BJ (cell line): Measurements from ENCODE around the gene MEF2C. TPM values are rescaled to one million over a fixed set of nuclear protein-coding genes. Genes with fewer than 3 reads are reported as not detected.

Experiments
- CTCF ChIA-PET: fragments of 350-600 bp; formaldehyde crosslinking; extraction: SDS; loops from one replicate; lab custom pipeline; 2021; ENCODE audit warnings: antibody characterized with exemption, inconsistent platforms; lab: Yijun Ruan, JAX
- POLR2A ChIA-PET: fragments of 300-600 bp; sonication (Branson Sonifier 250); formaldehyde crosslinking; extraction: SDS; loops from one replicate; lab custom pipeline; 2021; ENCODE audit warnings: antibody characterized with exemption; lab: Charles Lee
- DNase-seq: peaks from one replicate; pipeline ENCODE4 v3.0.0-alpha.2; 2011; ENCODE audit warnings: low read depth
- H3K27me3 ChIP-seq: 2 replicates; pipeline ENCODE4 v1.6.0; 2011; ENCODE audit warnings: low read length; ENCODE audit not compliant: control insufficient read depth, insufficient read depth
- H3K36me3 ChIP-seq: 2 replicates; pipeline ENCODE4 v1.5.1; 2011; ENCODE audit warnings: low read length; ENCODE audit not compliant: control insufficient read depth, insufficient read depth
- H3K4me3 ChIP-seq: 2 replicates; pipeline ENCODE4 v1.5.1; 2011; ENCODE audit warnings: low read depth, mild to moderate bottlenecking, control low read depth, low read length
- CTCF ChIP-seq: IDR thresholded peaks from 2 replicates; pipeline ENCODE4 v1.5.1; 2011; ENCODE audit warnings: low read depth, mild to moderate bottlenecking, control low read depth, inconsistent platforms, low read length, moderate library complexity; ENCODE audit not compliant: insufficient read depth
- polyA plus RNA-seq: library from polyadenylated mRNA; depleted of rRNA; stranded (reverse); fragments of >200 nt; gene quantifications from 2 replicates; pipeline ENCODE4 v1.2.3, GENCODE V29; 2011

MEF2C gene
- polyA plus RNA-seq, 1 experiment = 1.6 TPM

- H3K4me3 ChIP-seq = no peak overlapping the region
- peaks cover 33% of the 10 kb centered on the region for H3K27me3 ChIP-seq
- H3K36me3 ChIP-seq = no peaks in the 10 kb centered on the region
- POLR2A ChIA-PET = no interaction called here
- DNase-seq = no peak
- TF ChIP-seq CTCF = no peak
- CTCF ChIA-PET = no interaction called here
These were observed 187.1 kb downstream of the MEF2C start for GRCh38 chr5:88695931-88696330.

GRCh38 chr5:88695232-88695631 lies 187.8 kb downstream of the MEF2C start:
- ChIA-PET CTCF (interaction anchor here (0.7 kb wide), 1 partner anchor 914 kb away, joined by 3 read pairs; no protein-coding TSS in a partner anchor), POLR2A (no interaction called here)
- H3K27me3 ChIP-seq = peaks cover 38% of the 10 kb centered on the region
- TF ChIP-seq CTCF = no peak
- no peaks in the 10 kb centered on the region for H3K36me3 ChIP-seq
- H3K4me3 ChIP-seq = no peak overlapping the region
- no peak for DNase-seq

GRCh38 chr5:88694023-88694679 lies 188.8 kb downstream of the MEF2C start:
- no peak overlapping the region for H3K4me3 ChIP-seq
- DNase-seq = no peak
- H3K36me3 ChIP-seq = no peaks in the 10 kb centered on the region
- H3K27me3 ChIP-seq = peaks cover 47% of the 10 kb centered on the region
- TF ChIP-seq CTCF = no peak
- POLR2A ChIA-PET = no interaction called here
- CTCF ChIA-PET = no interaction called here

- Histone ChIP-seq H3K4me3 (no peak overlapping the region), H3K27me3 (peaks cover 55% of the 10 kb centered on the region), H3K36me3 (no peaks in the 10 kb centered on the region)
- TF ChIP-seq CTCF = no peak
- POLR2A ChIA-PET = no interaction called here
- DNase-seq = no peak
- CTCF ChIA-PET = interaction anchor here (0.5 to 3.8 kb wide), 2 partner anchors 12 to 20 kb away, joined by 3 to 42 read pairs; no protein-coding TSS in a partner anchor
These were observed 189.7 kb downstream of the MEF2C start for GRCh38 chr5:88693071-88693932.
